GM15510 (cell line): Measurements from ENCODE around the gene NME3.

Source experiments
- POLR2A ChIP-seq: IDR thresholded peaks from 3 replicates; pipeline ENCODE4 v1.6.1; 2011; ENCODE audit warnings: borderline replicate concordance; ENCODE audit not compliant: insufficient read length; ENCODE audit errors: extremely low read depth

Gene NME3

GRCh38 chr16:1771188-1771863 lies at the start of gene NME3:
Gene NME3, minus strand, starts transcription at chr16:1771543. Its CDS starts 9 bp downstream, at chr16:1771534.
- peak; percentile 58 for TF ChIP-seq POLR2A

GRCh38 chr16:1820946-1821290 lies 49.6 kb upstream of the NME3 start:
- TF ChIP-seq POLR2A = no peak

GRCh38 chr16:1820096-1820945 lies 49.0 kb upstream of the NME3 start:
- TF ChIP-seq POLR2A = no peak

GRCh38 chr16:1819611-1820010 lies 48.3 kb upstream of the NME3 start:
- TF ChIP-seq POLR2A = no peak

GRCh38 chr16:1818873-1819525 lies 47.7 kb upstream of the NME3 start:
- TF ChIP-seq POLR2A = no peak

GRCh38 chr16:1818204-1818872 lies 47.0 kb upstream of the NME3 start:
- no peak for TF ChIP-seq POLR2A

GRCh38 chr16:1817716-1818115 lies 46.4 kb upstream of the NME3 start:
- no peak for TF ChIP-seq POLR2A

- TF ChIP-seq POLR2A = no peak
These were observed 45.9 kb upstream of the NME3 start for GRCh38 chr16:1817276-1817589.

- TF ChIP-seq POLR2A = no peak
These were observed 45.3 kb upstream of the NME3 start for GRCh38 chr16:1816396-1817275.

GRCh38 chr16:1815461-1815860 lies 44.1 kb upstream of the NME3 start:
- no peak for TF ChIP-seq POLR2A

GRCh38 chr16:1812732-1813163 lies 41.4 kb upstream of the NME3 start:
- TF ChIP-seq POLR2A = no peak

GRCh38 chr16:1810536-1810935 lies 39.2 kb upstream of the NME3 start:
- no peak for TF ChIP-seq POLR2A

GRCh38 chr16:1810106-1810505 lies 38.8 kb upstream of the NME3 start:
- no peak for TF ChIP-seq POLR2A

GRCh38 chr16:1809281-1809801 lies 38.0 kb upstream of the NME3 start:
- no peak for TF ChIP-seq POLR2A

GRCh38 chr16:1808691-1809090 lies 37.3 kb upstream of the NME3 start:
- no peak for TF ChIP-seq POLR2A

- TF ChIP-seq POLR2A = no peak
These were observed 36.3 kb upstream of the NME3 start for GRCh38 chr16:1807626-1808025.
